T-helper 1 cell treated with Interleukin-12 subunit alpha and Interleukin-12 subunit beta and Interleukin-4 antibody, amounts not matched to agents 30 μg/mL and 1 μg/mL, for 36 hours (primary cell): ENCODE data around the gene CDHR4.
"Not testable (repeated sequence)": the region's sequence is repeated elsewhere in the genome, so short reads cannot be mapped to it uniquely, and the experiment has no call there.

Experiments used
- H3K27ac Mint-ChIP-seq: one replicate; pipeline ENCODE4 v1.8.0; 2021; ENCODE audit warnings: mild to moderate bottlenecking, mixed read lengths
- H3K27me3 Mint-ChIP-seq: one replicate; pipeline ENCODE4 v1.8.0; 2021; ENCODE audit warnings: low read depth, mixed read lengths
- H3K36me3 Mint-ChIP-seq: one replicate; pipeline ENCODE4 v1.8.0; 2021; ENCODE audit warnings: low read depth, mixed read lengths
- H3K4me1 Mint-ChIP-seq: one replicate; pipeline ENCODE4 v1.8.0; 2021; ENCODE audit warnings: low read depth, mixed read lengths
- H3K4me3 Mint-ChIP-seq: one replicate; pipeline ENCODE4 v1.8.0; 2021; ENCODE audit warnings: mild to moderate bottlenecking, moderate library complexity, mixed read lengths
- H3K9me3 Mint-ChIP-seq: one replicate; pipeline ENCODE4 v1.8.0; 2021; ENCODE audit warnings: mixed read lengths

The CDHR4 gene

GRCh38 chr3:49779358-49780079 lies 20.2 kb downstream of the CDHR4 start:
- Mint-ChIP-seq H3K4me1 (peaks cover 10% of the 10 kb centered on the region), H3K4me3 (no peak overlapping the region), H3K9me3 (no peaks in the 10 kb centered on the region), H3K36me3 (peaks cover 18% of the 10 kb centered on the region), H3K27me3 (no peaks in the 10 kb centered on the region), H3K27ac (no peak overlapping the region)

- H3K9me3 Mint-ChIP-seq, H3K4me3 Mint-ChIP-seq, H3K27ac Mint-ChIP-seq, H3K27me3 Mint-ChIP-seq: not testable (repeated sequence)
- H3K36me3 Mint-ChIP-seq = peaks cover 11% of the 10 kb centered on the region
- peaks cover 11% of the 10 kb centered on the region for H3K4me1 Mint-ChIP-seq
Measured at GRCh38 chr3:49776101-49776500, 23.6 kb downstream of the CDHR4 start.

DNA sequence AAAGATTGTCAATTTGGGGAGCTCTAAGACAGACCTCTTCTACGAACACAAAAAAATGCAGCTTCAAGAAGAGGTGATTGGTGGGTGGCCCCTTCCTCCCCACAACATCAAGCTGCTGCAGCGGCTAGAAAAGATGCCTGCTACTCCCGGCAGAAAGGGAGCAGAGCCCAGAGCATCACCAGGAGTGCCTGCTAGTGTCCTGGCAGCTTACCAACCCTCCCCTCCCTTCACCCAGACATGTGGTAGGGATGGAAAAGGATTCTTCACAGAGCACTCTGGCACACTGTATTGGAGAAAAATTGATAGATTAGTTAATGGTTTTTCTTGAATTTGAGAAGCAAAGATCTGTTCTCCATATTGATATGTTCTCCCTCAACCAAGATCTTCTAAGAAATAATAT lies 24.1 kb downstream of the CDHR4 start:
- H3K27ac Mint-ChIP-seq = no peak overlapping the region
- H3K4me1 Mint-ChIP-seq = peaks cover 9% of the 10 kb centered on the region
- H3K9me3 Mint-ChIP-seq = no peaks in the 10 kb centered on the region
- no peak overlapping the region for H3K4me3 Mint-ChIP-seq
- no peaks in the 10 kb centered on the region for H3K27me3 Mint-ChIP-seq
- H3K36me3 Mint-ChIP-seq = peaks cover 11% of the 10 kb centered on the region

GRCh38 chr3:49772703-49773102 lies 27.0 kb downstream of the CDHR4 start:
- Mint-ChIP-seq H3K27me3 (no peaks in the 10 kb centered on the region), H3K4me3 (no peak overlapping the region), H3K36me3 (peaks cover 8% of the 10 kb centered on the region), H3K27ac (no peak overlapping the region), H3K9me3 (no peaks in the 10 kb centered on the region), H3K4me1 (peaks cover 5% of the 10 kb centered on the region)

DNA sequence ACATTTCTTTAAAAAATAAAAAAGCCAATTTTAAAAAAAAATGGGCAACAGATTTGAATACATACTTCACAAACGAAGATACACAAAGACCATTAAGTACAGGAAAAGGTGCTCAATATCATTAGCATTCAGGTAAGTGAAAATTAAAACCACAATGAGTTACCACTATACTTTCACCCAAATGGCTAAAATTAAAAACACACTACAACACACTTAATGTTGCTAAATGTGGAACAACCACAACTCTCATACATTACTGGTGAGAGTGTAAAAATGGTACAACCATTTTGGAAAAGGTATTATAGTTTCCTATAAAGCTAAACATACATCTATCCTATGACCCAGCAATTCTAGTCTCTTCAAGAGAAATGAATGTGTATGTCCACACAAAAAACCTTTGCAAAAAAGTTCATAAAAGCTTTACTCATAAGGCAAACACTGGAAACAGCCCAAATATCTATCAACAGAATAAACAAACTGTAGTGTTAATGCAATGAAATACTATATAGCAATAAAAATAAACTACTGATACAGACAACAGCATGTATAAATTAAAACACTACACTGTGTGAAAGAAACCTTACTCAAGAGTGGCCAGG lies 28.2 kb downstream of the CDHR4 start:
- Mint-ChIP-seq H3K4me3 (no peak overlapping the region), H3K4me1 (peaks cover 5% of the 10 kb centered on the region), H3K9me3 (no peaks in the 10 kb centered on the region)

GRCh38 chr3:49769926-49770325 lies 29.7 kb downstream of the CDHR4 start:
- Mint-ChIP-seq H3K4me1 (peaks cover 5% of the 10 kb centered on the region), H3K36me3 (peaks cover 7% of the 10 kb centered on the region), H3K27ac (no peak overlapping the region), H3K27me3 (no peaks in the 10 kb centered on the region), H3K9me3 (no peaks in the 10 kb centered on the region), H3K4me3 (no peak overlapping the region)

More for the DNA sequence above, 28.2 kb downstream of the CDHR4 start:
- Mint-ChIP-seq H3K27me3 (no peaks in the 10 kb centered on the region), H3K36me3 (peaks cover 7% of the 10 kb centered on the region), H3K27ac (no peak overlapping the region)

DNA sequence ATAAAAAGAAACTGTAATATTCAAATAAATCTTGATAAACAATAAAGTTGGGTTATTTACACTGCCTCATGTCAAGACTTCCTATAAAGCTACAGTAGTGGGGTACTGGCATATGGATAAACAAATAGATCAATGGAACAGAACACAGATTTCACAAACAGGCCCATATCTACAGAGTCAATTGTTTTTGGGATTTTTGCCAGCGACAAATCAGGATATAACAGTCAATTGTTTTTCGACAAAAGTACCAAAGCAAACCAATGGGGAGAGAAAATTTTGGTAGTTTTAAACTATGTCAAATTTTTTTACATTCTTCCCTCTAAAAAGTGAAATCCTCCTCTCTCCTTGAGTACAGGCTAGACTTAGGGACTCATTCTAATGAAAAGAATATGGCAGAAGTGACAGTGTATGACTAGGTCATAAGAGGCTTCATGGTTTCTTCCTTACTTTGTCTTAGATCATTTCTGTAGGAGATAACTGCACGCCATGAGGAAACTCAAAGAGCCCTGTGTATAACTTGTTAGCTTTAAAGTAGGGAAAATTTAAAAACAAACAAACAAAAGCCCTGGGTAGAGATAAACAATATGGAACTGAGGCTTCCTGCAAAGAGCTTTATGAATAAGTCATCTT lies 30.3 kb downstream of the CDHR4 start:
- H3K27ac Mint-ChIP-seq = no peak overlapping the region
- H3K36me3 Mint-ChIP-seq = peaks cover 12% of the 10 kb centered on the region
- H3K4me3 Mint-ChIP-seq = no peak overlapping the region
- no peaks in the 10 kb centered on the region for H3K27me3 Mint-ChIP-seq
- H3K9me3 Mint-ChIP-seq = no peaks in the 10 kb centered on the region
- peaks cover 5% of the 10 kb centered on the region for H3K4me1 Mint-ChIP-seq

GRCh38 chr3:49763981-49764380 lies 35.7 kb downstream of the CDHR4 start:
- no peaks in the 10 kb centered on the region for H3K27me3 Mint-ChIP-seq
- H3K27ac Mint-ChIP-seq = no peak overlapping the region
- peaks cover 7% of the 10 kb centered on the region for H3K36me3 Mint-ChIP-seq
- H3K4me3 Mint-ChIP-seq = no peak overlapping the region
- H3K4me1 Mint-ChIP-seq = no peaks in the 10 kb centered on the region
- H3K9me3 Mint-ChIP-seq = no peaks in the 10 kb centered on the region

- Mint-ChIP-seq H3K4me3 (no peak overlapping the region), H3K27ac (no peak overlapping the region), H3K36me3 (peaks cover 7% of the 10 kb centered on the region), H3K4me1 (no peaks in the 10 kb centered on the region), H3K9me3 (no peaks in the 10 kb centered on the region), H3K27me3 (no peaks in the 10 kb centered on the region)
Measured at GRCh38 chr3:49761661-49762060, 38.0 kb downstream of the CDHR4 start.

- Mint-ChIP-seq H3K4me3 (no peak overlapping the region), H3K27ac (no peak overlapping the region), H3K36me3 (peaks cover 2% of the 10 kb centered on the region), H3K4me1 (no peaks in the 10 kb centered on the region), H3K9me3 (no peaks in the 10 kb centered on the region), H3K27me3 (no peaks in the 10 kb centered on the region)
Measured at GRCh38 chr3:49759226-49759625, 40.4 kb downstream of the CDHR4 start.

DNA sequence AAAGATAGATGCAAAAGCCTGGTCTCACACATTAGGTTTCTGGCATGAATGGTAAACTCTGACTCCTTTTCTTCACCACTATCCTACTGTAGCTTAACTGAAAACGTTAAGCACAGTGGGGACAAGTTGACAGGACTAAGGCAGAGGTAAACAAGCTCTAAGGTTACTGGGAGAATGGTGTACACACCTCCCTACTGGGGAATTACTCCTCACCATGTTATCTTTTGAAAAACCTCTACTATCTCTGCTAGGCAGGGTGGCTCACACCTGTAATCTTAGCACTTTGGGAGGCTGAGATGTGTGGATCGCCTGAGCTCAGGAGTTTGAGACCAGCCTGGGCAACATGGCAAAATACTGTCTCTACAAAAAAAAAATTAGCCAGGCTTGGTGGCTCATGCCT lies 42.5 kb downstream of the CDHR4 start:
- Mint-ChIP-seq H3K9me3 (no peaks in the 10 kb centered on the region), H3K36me3 (no peaks in the 10 kb centered on the region), H3K27me3 (no peaks in the 10 kb centered on the region), H3K4me3 (no peak overlapping the region), H3K27ac (no peak overlapping the region), H3K4me1 (peaks cover 6% of the 10 kb centered on the region)

- Mint-ChIP-seq H3K27me3 (no peaks in the 10 kb centered on the region), H3K9me3 (no peaks in the 10 kb centered on the region), H3K4me3 (no peak overlapping the region), H3K36me3 (no peaks in the 10 kb centered on the region), H3K27ac (no peak overlapping the region), H3K4me1 (peaks cover 6% of the 10 kb centered on the region)
Measured at GRCh38 chr3:49756036-49756435, 43.6 kb downstream of the CDHR4 start.

GRCh38 chr3:49754536-49754935 lies 45.1 kb downstream of the CDHR4 start:
- Mint-ChIP-seq H3K9me3 (no peaks in the 10 kb centered on the region), H3K4me3 (no peak overlapping the region), H3K27me3 (no peaks in the 10 kb centered on the region), H3K27ac (no peak overlapping the region), H3K36me3 (no peaks in the 10 kb centered on the region), H3K4me1 (peaks cover 6% of the 10 kb centered on the region)

- Mint-ChIP-seq H3K36me3 (peaks cover 9% of the 10 kb centered on the region), H3K27ac (no peak overlapping the region), H3K4me3 (no peak overlapping the region), H3K27me3 (no peaks in the 10 kb centered on the region), H3K9me3 (no peaks in the 10 kb centered on the region), H3K4me1 (peaks cover 8% of the 10 kb centered on the region)
Measured at GRCh38 chr3:49751501-49751900, 48.2 kb downstream of the CDHR4 start.

DNA sequence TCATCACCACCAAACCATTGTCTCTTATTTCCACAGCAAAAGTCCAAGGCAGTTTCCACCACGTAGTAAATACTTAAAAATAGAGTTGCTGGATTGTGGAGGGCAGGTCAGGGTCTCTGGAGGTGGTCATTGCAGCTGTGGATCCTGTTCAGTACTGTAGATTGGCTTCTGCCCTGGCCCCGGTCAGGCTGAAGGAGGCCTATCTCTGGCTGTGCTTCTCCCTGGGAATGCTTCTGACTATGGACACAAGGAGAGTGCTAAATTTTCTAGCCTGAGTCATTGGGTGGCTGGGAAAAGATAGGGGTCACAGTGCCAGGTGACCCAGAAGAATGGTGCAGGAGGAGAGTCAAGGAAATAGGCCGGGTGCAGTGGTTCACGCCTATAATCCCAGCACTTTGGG lies 49.6 kb downstream of the CDHR4 start:
- Mint-ChIP-seq H3K36me3 (peaks cover 10% of the 10 kb centered on the region), H3K9me3 (no peaks in the 10 kb centered on the region), H3K27me3 (no peaks in the 10 kb centered on the region), H3K4me1 (peaks cover 8% of the 10 kb centered on the region), H3K4me3 (no peak overlapping the region), H3K27ac (no peak overlapping the region)
